ENCODE data around the gene ALPK1. TPM values are rescaled to one million over a fixed set of nuclear protein-coding genes. Genes with fewer than 3 reads are reported as not detected.

Gene ALPK1
- 4.1 TPM for total RNA-seq (ENCODE audit: unreplicated experiment)
- long read RNA-seq: 0 reads

GRCh38 chr4:112296949-112297880 lies at the start of gene ALPK1:
Gene ALPK1 (plus strand): TSS chr4:112297369.
- H3K27ac Mint-ChIP-seq (ENCODE audit: unreplicated experiment): no peak within 1 kb of the TSS
- peaks cover 2% of the 10 kb centered on the region for H3K27me3 Mint-ChIP-seq (ENCODE audit: unreplicated experiment)
- no peak within 1 kb of the TSS for H3K4me3 Mint-ChIP-seq (ENCODE audit: unreplicated experiment)
- no peaks in the 10 kb centered on the region for H3K9me3 Mint-ChIP-seq (ENCODE audit: unreplicated experiment)
- peaks cover 5% of the 10 kb centered on the region for H3K4me1 Mint-ChIP-seq (ENCODE audit: unreplicated experiment)
- no peak for TF ChIP-seq CTCF (IDR thresholded peaks at IDR 0.05; ENCODE audit: unreplicated experiment)
- H3K36me3 Mint-ChIP-seq (ENCODE audit: low read depth, unreplicated experiment): no peaks in the 10 kb centered on the region
- DNase-seq (ENCODE audit: low spot score): no peak

- H3K27me3 Mint-ChIP-seq (ENCODE audit: unreplicated experiment): no peaks in the 10 kb centered on the region
- H3K4me1 Mint-ChIP-seq (ENCODE audit: unreplicated experiment): peaks cover 25% of the 10 kb centered on the region
- TF ChIP-seq CTCF (IDR thresholded peaks at IDR 0.05; ENCODE audit: unreplicated experiment): no peak
- H3K9me3 Mint-ChIP-seq (ENCODE audit: unreplicated experiment): no peaks in the 10 kb centered on the region
- no peak overlapping the region for H3K4me3 Mint-ChIP-seq (ENCODE audit: unreplicated experiment)
- H3K27ac Mint-ChIP-seq (ENCODE audit: unreplicated experiment): no peak overlapping the region
- H3K36me3 Mint-ChIP-seq (ENCODE audit: low read depth, unreplicated experiment): no peaks in the 10 kb centered on the region
- no peak for DNase-seq (ENCODE audit: low spot score)
These were observed 46.0 kb upstream of the ALPK1 start for GRCh38 chr4:112251019-112251643.

- Mint-ChIP-seq H3K27me3 (ENCODE audit: unreplicated experiment) (no peaks in the 10 kb centered on the region), H3K27ac (ENCODE audit: unreplicated experiment) (no peak overlapping the region), H3K36me3 (ENCODE audit: low read depth, unreplicated experiment) (no peaks in the 10 kb centered on the region), H3K4me3 (ENCODE audit: unreplicated experiment) (no peak overlapping the region), H3K9me3 (ENCODE audit: unreplicated experiment) (no peaks in the 10 kb centered on the region), H3K4me1 (ENCODE audit: unreplicated experiment) (peaks cover 20% of the 10 kb centered on the region)
- no peak for DNase-seq (ENCODE audit: low spot score)
- no peak for TF ChIP-seq CTCF (IDR thresholded peaks at IDR 0.05; ENCODE audit: unreplicated experiment)
These were observed 44.9 kb upstream of the ALPK1 start for GRCh38 chr4:112252234-112252633.

GRCh38 chr4:112253382-112254000 lies 43.7 kb upstream of the ALPK1 start:
- Mint-ChIP-seq H3K4me3 (ENCODE audit: unreplicated experiment) (no peak overlapping the region), H3K9me3 (ENCODE audit: unreplicated experiment) (no peaks in the 10 kb centered on the region), H3K27ac (ENCODE audit: unreplicated experiment) (no peak overlapping the region)

More at GRCh38 chr4:112253382-112254000, 43.7 kb upstream of the ALPK1 start:
- Mint-ChIP-seq H3K27me3 (ENCODE audit: unreplicated experiment) (no peaks in the 10 kb centered on the region), H3K36me3 (ENCODE audit: low read depth, unreplicated experiment) (no peaks in the 10 kb centered on the region), H3K4me1 (ENCODE audit: unreplicated experiment) (peaks cover 8% of the 10 kb centered on the region)
- no peak for DNase-seq (ENCODE audit: low spot score)
- TF ChIP-seq CTCF (IDR thresholded peaks at IDR 0.05; ENCODE audit: unreplicated experiment): no peak
